HepG2 (cell line): ENCODE data around the gene CTSZ. TPM values are rescaled to one million over a fixed set of nuclear protein-coding genes. Genes with fewer than 3 reads are reported as not detected.

Experiments
- ASH2L ChIP-seq: fragments of 300-600, 200-600 bp; sonication (generic); IDR thresholded peaks from 2 replicates; pipeline ENCODE4 v1.7.0; 2017; ENCODE audit warnings: low read depth, mild to moderate bottlenecking, moderate library complexity, mixed read lengths, low read length; ENCODE audit not compliant: insufficient read length
- CBFB ChIP-seq: sonication (generic); formaldehyde crosslinking; IDR thresholded peaks from 2 replicates; pipeline ENCODE4 v1.4.0; 2020; ENCODE audit warnings: missing genetic modification reagents
- DR1 ChIP-seq: sonication (generic); formaldehyde crosslinking; IDR thresholded peaks from 2 replicates; pipeline ENCODE4 v1.8.0; 2021; ENCODE audit warnings: mild to moderate bottlenecking, missing genetic modification reagents, inconsistent platforms
- ETV5 ChIP-seq: IDR thresholded peaks from 2 replicates; pipeline ENCODE4 v1.6.1; 2018; ENCODE audit warnings: missing biosample characterization, missing genetic modification reagents, inconsistent platforms, borderline replicate concordance
- HMGA1 ChIP-seq: sonication (generic); formaldehyde crosslinking; conservative IDR thresholded peaks from 2 replicates; pipeline ENCODE4 v1.4.0; 2020; ENCODE audit warnings: missing genetic modification reagents
- HNRNPUL1 ChIP-seq: fragments of 200-400 bp; formaldehyde crosslinking; IDR thresholded peaks from 2 replicates; pipeline ENCODE4 v1.6.1; 2017; ENCODE audit warnings: low read depth, mild to moderate bottlenecking, low read length, moderate library complexity
- KDM1A ChIP-seq: IDR thresholded peaks from 2 replicates; pipeline ENCODE4 v1.6.1; 2016; ENCODE audit warnings: missing compliant biosample characterization
- MTF1 ChIP-seq: sonication (generic); formaldehyde crosslinking; IDR thresholded peaks from 2 replicates; pipeline ENCODE4 v1.5.0; 2020; ENCODE audit warnings: missing genetic modification reagents
- NR2F1 ChIP-seq, 2 experiments: fragments of 450-650 bp in 1 of 2; formaldehyde crosslinking in 1 of 2; IDR thresholded peaks; 2 replicates each; pipeline versions ENCODE4 v1.5.0 to v1.6.1; 2016 to 2020; ENCODE audit warnings: mild to moderate bottlenecking in 1 of 2, missing compliant biosample characterization in 1 of 2, missing genetic modification reagents in 1 of 2, moderate library complexity in 1 of 2
- PCBP1 ChIP-seq: fragments of 200-400 bp; formaldehyde crosslinking; IDR thresholded peaks from 2 replicates; pipeline ENCODE4 v1.6.1; 2017; ENCODE audit warnings: mild to moderate bottlenecking, low read depth, low read length, borderline replicate concordance
- TEAD2 ChIP-seq: sonication (generic); formaldehyde crosslinking; IDR thresholded peaks from 2 replicates; pipeline ENCODE4 v1.9.0; 2021; ENCODE audit warnings: missing genetic modification reagents
- U2AF1 ChIP-seq: fragments of 200-400 bp; formaldehyde crosslinking; optimal IDR thresholded peaks from 2 replicates; pipeline ENCODE3; 2017; ENCODE audit warnings: mild to moderate bottlenecking, low read depth, low read length
- U2AF2 ChIP-seq: fragments of 200-400 bp; formaldehyde crosslinking; IDR thresholded peaks from 2 replicates; pipeline ENCODE4 v1.6.1; 2017; ENCODE audit warnings: low read depth, mild to moderate bottlenecking, low read length
- ZBTB14 ChIP-seq: sonication (generic); formaldehyde crosslinking; IDR thresholded peaks from 2 replicates; pipeline ENCODE4 v1.4.0; 2020; ENCODE audit warnings: missing genetic modification reagents
- ZBTB20 ChIP-seq: sonication (generic); formaldehyde crosslinking; IDR thresholded peaks from 2 replicates; pipeline ENCODE4 v1.8.1; 2023; ENCODE audit warnings: missing genetic modification reagents, low read depth, mild to moderate bottlenecking, borderline replicate concordance
- ZFY ChIP-seq: sonication (generic); formaldehyde crosslinking; IDR thresholded peaks from 2 replicates; pipeline ENCODE4 v1.4.0; 2020; ENCODE audit warnings: missing genetic modification reagents
- ZMAT3 ChIP-seq: sonication (generic); formaldehyde crosslinking; conservative IDR thresholded peaks from 2 replicates; pipeline ENCODE4 v1.7.0; 2021; ENCODE audit warnings: missing genetic modification reagents
- ZMYM2 ChIP-seq: sonication (generic); formaldehyde crosslinking; IDR thresholded peaks from 2 replicates; pipeline ENCODE4 v1.8.0; 2022; ENCODE audit warnings: mild to moderate bottlenecking, missing genetic modification reagents
- ZNF260 ChIP-seq: sonication (generic); formaldehyde crosslinking; IDR thresholded peaks from 2 replicates; pipeline ENCODE4 v1.4.0; 2020; ENCODE audit warnings: missing genetic modification reagents, low read depth, mild to moderate bottlenecking, borderline replicate concordance
- ZNF350 ChIP-seq: sonication (generic); formaldehyde crosslinking; IDR thresholded peaks from 2 replicates; pipeline ENCODE4 v1.4.0; 2020; ENCODE audit warnings: mild to moderate bottlenecking, low read depth, missing genetic modification reagents, borderline replicate concordance
- ZNF446 ChIP-seq: sonication (generic); formaldehyde crosslinking; IDR thresholded peaks from 2 replicates; pipeline ENCODE4 v1.5.0; 2020; ENCODE audit warnings: mild to moderate bottlenecking, missing genetic modification reagents
- ZNF720 ChIP-seq: sonication (generic); formaldehyde crosslinking; IDR thresholded peaks from 2 replicates; pipeline ENCODE4 v1.4.0; 2020; ENCODE audit warnings: missing genetic modification reagents
- ZNF746 ChIP-seq: sonication (generic); formaldehyde crosslinking; IDR thresholded peaks from 2 replicates; pipeline ENCODE4 v1.8.0; 2022; ENCODE audit warnings: mild to moderate bottlenecking, missing genetic modification reagents
- ZNF891 ChIP-seq: sonication (generic); formaldehyde crosslinking; IDR thresholded peaks from 2 replicates; pipeline ENCODE4 v1.5.0; 2020; ENCODE audit warnings: mild to moderate bottlenecking, missing genetic modification reagents
- ZSCAN29 ChIP-seq: sonication (generic); formaldehyde crosslinking; conservative IDR thresholded peaks from 2 replicates; pipeline ENCODE4 v1.4.0; 2020; ENCODE audit warnings: mild to moderate bottlenecking, missing genetic modification reagents
- polyA plus RNA-seq, 8 experiments: library from polyadenylated mRNA; depleted of rRNA in 3 of 8; stranded (reverse) in 7 of 8; unstranded in 1 of 8; fragments of >200 nt; fragmentation: Illumina TruSeq in 4 of 8; extraction: Trizol in 4 of 8; gene quantifications; 2 replicates each; pipeline versions ENCODE4 v1.2.1 to v1.2.3, GENCODE V29; 2011 to 2016; ENCODE audit warnings: low read depth in 4 of 8, missing spikeins in 1 of 8, mixed read lengths in 1 of 8; ENCODE audit not compliant: insufficient read depth in 1 of 8
- total RNA-seq, 5 experiments: library from RNA; depleted of rRNA; stranded (reverse); fragments of >200 nt; fragmentation: Illumina TruSeq; extraction: Trizol; gene quantifications; 2 replicates each; pipeline ENCODE4 v1.2.3, GENCODE V29; 2016; ENCODE audit warnings: low read depth in 1 of 5
- TF ChIP-seq, protein P1 (sequence below): IDR thresholded peaks from 2 replicates; pipeline ENCODE4 v1.6.1; 2012; ENCODE audit warnings: low read depth, low read length, improper control_type of control experiment

The CTSZ gene
- total and polyA plus RNA-seq, 2 of the 13 experiments (the other 11 are each of a cell fraction or from before 2014, with no cell fraction given): 0.33 TPM; not detected in 1

DNA sequence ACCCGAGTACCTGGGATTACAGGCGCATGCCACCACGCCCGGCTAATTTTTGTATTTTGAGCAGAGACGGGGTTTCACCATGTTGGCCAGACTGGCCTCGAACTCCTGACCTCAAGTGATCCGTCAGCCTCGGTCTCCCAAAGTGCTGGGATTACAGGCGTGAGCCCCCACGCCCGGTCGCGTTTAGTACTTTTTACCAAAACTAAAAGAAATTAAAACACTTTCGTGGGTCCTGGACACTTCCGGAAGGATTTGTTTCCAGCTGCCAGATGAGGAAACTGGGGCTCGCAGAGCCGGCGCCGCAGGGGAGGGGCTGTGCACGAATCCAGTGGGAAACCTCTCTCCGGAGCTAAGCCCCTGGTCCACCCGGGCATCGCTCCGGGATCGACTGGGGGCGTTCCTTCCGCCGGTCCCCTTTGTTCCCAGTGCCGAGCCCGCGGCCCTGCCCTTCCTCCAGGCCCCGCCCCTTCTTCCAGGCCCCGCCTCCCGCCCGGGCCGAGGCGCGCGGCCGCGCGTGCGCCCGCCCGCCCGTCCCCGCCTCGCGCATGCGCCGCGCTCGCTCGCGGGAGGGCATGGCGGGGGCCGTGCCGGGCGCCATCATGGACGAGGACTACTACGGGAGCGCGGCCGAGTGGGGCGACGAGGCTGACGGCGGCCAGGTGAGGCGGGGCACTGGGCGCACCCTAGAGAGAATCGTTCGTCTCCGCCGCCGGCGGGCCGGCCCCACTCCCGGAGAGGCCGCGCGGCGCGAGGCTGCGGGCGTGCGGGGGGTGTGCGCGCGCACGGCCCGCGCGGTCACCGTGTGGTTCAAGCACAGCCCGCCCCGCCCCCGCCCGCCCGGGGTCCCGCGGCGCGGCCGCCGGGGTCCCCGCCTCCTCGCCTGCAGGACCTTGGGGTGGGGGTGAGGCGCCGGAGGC lies 26.1 kb downstream of the CTSZ start, which contains the start of gene NELFCD (continued):
- TF ChIP-seq DR1 (CRISPR knock-in tag): no peak
- TF ChIP-seq ZNF350 (CRISPR knock-in tag): peak; percentile 58; the same call in 1 of the 2 replicates
- TF ChIP-seq ASH2L: peak; percentile 67
- TF ChIP-seq ZSCAN29 (CRISPR knock-in tag): no peak; the same call in 1 of the 2 replicates
- TF ChIP-seq MTF1 (CRISPR knock-in tag): no peak
- peak; percentile 77; the same call in 1 of the 2 replicates for TF ChIP-seq PCBP1
- TF ChIP-seq HMGA1 (CRISPR knock-in tag): no peak
- peak; percentile 84; the same call in 1 of the 2 replicates for TF ChIP-seq ZNF746 (CRISPR knock-in tag)
- no peak for TF ChIP-seq ZNF260 (CRISPR knock-in tag)
- peak; percentile 93 for TF ChIP-seq ZBTB14 (CRISPR knock-in tag)
- TF ChIP-seq ETV5: peak; percentile 94
- peak; percentile 53; the same call in 1 of the 2 replicates for TF ChIP-seq ZNF720
- TF ChIP-seq ZBTB20 (CRISPR knock-in tag): peak; percentile 76; the same call in 1 of the 2 replicates
- 0 out of 2 replicates have a peak, but pooled peaks have one; percentile 50 for TF ChIP-seq TEAD2
- TF ChIP-seq NR2F1 (CRISPR knock-in tag; IDR thresholded peaks at IDR 0.05): no peak; a peak in 1 of 4 replicates
- no peak for TF ChIP-seq ZNF891 (CRISPR knock-in tag)
- TF ChIP-seq ZMYM2: peak; percentile 92
- no peak for TF ChIP-seq HNRNPUL1
- TF ChIP-seq, protein P1, sequence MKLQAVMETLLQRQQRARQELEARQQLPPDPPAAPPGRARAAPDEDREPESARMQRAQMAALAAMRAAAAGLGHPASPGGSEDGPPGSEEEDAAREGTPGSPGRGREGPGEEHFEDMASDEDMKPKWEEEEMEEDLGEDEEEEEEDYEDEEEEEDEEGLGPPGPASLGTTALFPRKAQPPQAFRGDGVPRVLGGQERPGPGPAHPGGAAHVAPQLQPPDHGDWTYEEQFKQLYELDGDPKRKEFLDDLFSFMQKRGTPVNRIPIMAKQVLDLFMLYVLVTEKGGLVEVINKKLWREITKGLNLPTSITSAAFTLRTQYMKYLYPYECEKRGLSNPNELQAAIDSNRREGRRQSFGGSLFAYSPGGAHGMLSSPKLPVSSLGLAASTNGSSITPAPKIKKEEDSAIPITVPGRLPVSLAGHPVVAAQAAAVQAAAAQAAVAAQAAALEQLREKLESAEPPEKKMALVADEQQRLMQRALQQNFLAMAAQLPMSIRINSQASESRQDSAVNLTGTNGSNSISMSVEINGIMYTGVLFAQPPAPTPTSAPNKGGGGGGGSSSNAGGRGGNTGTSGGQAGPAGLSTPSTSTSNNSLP: no peak
- TF ChIP-seq U2AF2: no peak
- TF ChIP-seq ZNF446 (CRISPR knock-in tag): no peak
- peak; percentile 22; the same call in 1 of the 2 replicates for TF ChIP-seq KDM1A
- no peak for TF ChIP-seq U2AF1
- TF ChIP-seq ZMAT3 (CRISPR knock-in tag): peak; percentile 86
- TF ChIP-seq ZFY: peak; percentile 83
- no peak; the same call in 1 of the 2 replicates for TF ChIP-seq CBFB (CRISPR knock-in tag)
